ENCODE data around the gene RIPOR3. TPM values are rescaled to one million over a fixed set of nuclear protein-coding genes. Genes with fewer than 3 reads are reported as not detected.
A peak's percentile ranks its signal among the peaks of the same experiment; 100 is the strongest.
"Not testable (repeated sequence)": the region's sequence is repeated elsewhere in the genome, so short reads cannot be mapped to it uniquely, and the experiment has no call there.

The RIPOR3 gene
- polyA plus RNA-seq, 1 of the 3 experiments (the other 2 are of a cell fraction) = 1.2 TPM

GRCh38 chr20:50569864-50570836 lies 121.2 kb downstream of the RIPOR3 start:
- Histone ChIP-seq H3K9me2 (no peaks in the 10 kb centered on the region), H4K20me1 (ENCODE audit: insufficient read depth) (peaks cover 28% of the 10 kb centered on the region), H2AFZ (ENCODE audit: low read depth) (no peak overlapping the region), H3K9me3 (no peaks in the 10 kb centered on the region), H3K4me2 (no peak overlapping the region), H3F3A (replicated peaks; ENCODE audit: insufficient read depth) (peaks cover 10% of the 10 kb centered on the region), H3K36me3 (replicated peaks in 1 of 2; ENCODE audit: control insufficient read depth in 1 of 2, insufficient read depth in 2 of 2, low read length in 1 of 2) (peaks cover 17 to 46% of the 10 kb centered on the region in 2 experiments), H3K27ac (ENCODE audit: low read depth in 2 of 2, low read length in 1 of 2) (no peak overlapping the region), H3K4me1 (ENCODE audit: control insufficient read depth in 1 of 2, insufficient read depth in 2 of 2, low read depth in 1 of 2, low read length in 1 of 2) (peaks cover 31 to 34% of the 10 kb centered on the region in 2 experiments), H3K9ac (no peak overlapping the region), H3K4me3 (ENCODE audit: low read depth in 2 of 2, low read length in 1 of 2) (no peak overlapping the region), H3K27me3 (ENCODE audit: insufficient read depth) (no peaks in the 10 kb centered on the region), H3K79me2 (ENCODE audit: insufficient read depth) (peaks cover 26% of the 10 kb centered on the region)
- no peak for DNase-seq
- ChIA-PET CTCF (interaction anchor here (0.6 to 1.3 kb wide), 3 partner anchors 9 to 46 kb away, joined by 3 to 4 read pairs (median 3); no protein-coding TSS in a partner anchor), POLR2A (no interaction called here)
- TF ChIP-seq FOSL2 (IDR thresholded peaks at IDR 0.05; ENCODE audit: borderline replicate concordance, low read depth) (no peak), NFIC (IDR thresholded peaks at IDR 0.05; ENCODE audit: borderline replicate concordance) (no peak), ELF1 (IDR thresholded peaks at IDR 0.05) (no peak), MAX (IDR thresholded peaks at IDR 0.05; ENCODE audit: low read depth) (no peak), EZH2phosphoT487 (IDR thresholded peaks at IDR 0.05; ENCODE audit: borderline replicate concordance, low read depth) (no peak), NRF1 (IDR thresholded peaks at IDR 0.05; ENCODE audit: low read depth, low read length) (no peak), IRF3 (IDR thresholded peaks at IDR 0.05; ENCODE audit: low read depth, low read length) (no peak), RCOR1 (IDR thresholded peaks at IDR 0.05; ENCODE audit: low read length) (no peak), RFX5 (IDR thresholded peaks at IDR 0.05; ENCODE audit: low read length) (no peak), EP300 (IDR thresholded peaks at IDR 0.05; ENCODE audit: borderline replicate concordance in 1 of 2, low read depth in 1 of 2, low read length in 1 of 2) (no peak), PBX3 (IDR thresholded peaks at IDR 0.05) (no peak), SMC3 (IDR thresholded peaks at IDR 0.05; ENCODE audit: low read depth, low read length) (peak; percentile 16; the same call in 1 of the 2 replicates), SIN3A (IDR thresholded peaks at IDR 0.05; ENCODE audit: borderline replicate concordance, low read depth, low read length) (no peak), RXRA (IDR thresholded peaks at IDR 0.05; ENCODE audit: borderline replicate concordance, low read depth) (no peak), CTCF (IDR thresholded peaks at IDR 0.05) (peak; percentile 34), POLR2AphosphoS5 (IDR thresholded peaks at IDR 0.05; ENCODE audit: low read depth, low read length) (no peak), CHD2 (IDR thresholded peaks at IDR 0.05; ENCODE audit: low read length, partially characterized antibody) (no peak), MXI1 (IDR thresholded peaks at IDR 0.05; ENCODE audit: low read depth, low read length) (no peak), TAF1 (IDR thresholded peaks at IDR 0.05; ENCODE audit: borderline replicate concordance, low read depth, low read length) (no peak), YY1 (IDR thresholded peaks at IDR 0.05; ENCODE audit: low read depth) (no peak), RAD21 (IDR thresholded peaks at IDR 0.05; ENCODE audit: low read length) (peak; percentile 38), MEF2A (IDR thresholded peaks at IDR 0.05; ENCODE audit: borderline replicate concordance, low read depth) (no peak)
- 95% methylated on average over 10 of the region's 14 CpGs for WGBS (ENCODE audit: low lambda C conversion rate)

- CTCF ChIA-PET = not testable (repeated sequence)
Observed at GRCh38 chr20:50569487-50569863, 121.9 kb downstream of the RIPOR3 start.

More at GRCh38 chr20:50569487-50569863, 121.9 kb downstream of the RIPOR3 start:
- H3K9me3 ChIP-seq; H3K27me3 ChIP-seq (ENCODE audit: insufficient read depth); H3K27ac ChIP-seq (ENCODE audit: low read depth in 2 of 2, low read length in 1 of 2); H3K4me2 ChIP-seq; H2AFZ ChIP-seq (ENCODE audit: low read depth); DNase-seq; H3F3A ChIP-seq (replicated peaks; ENCODE audit: insufficient read depth); POLR2A ChIA-PET; H3K9me2 ChIP-seq; H3K4me3 ChIP-seq (ENCODE audit: low read depth in 2 of 2, low read length in 1 of 2); H3K9ac ChIP-seq: not testable (repeated sequence)
- 94% methylated on average over 7 of the region's 7 CpGs for WGBS (ENCODE audit: low lambda C conversion rate)
- peaks cover 31% of the 10 kb centered on the region in 2 experiments for H3K4me1 ChIP-seq (ENCODE audit: control insufficient read depth in 1 of 2, insufficient read depth in 2 of 2, low read depth in 1 of 2, low read length in 1 of 2)
- H3K36me3 ChIP-seq (replicated peaks in 1 of 2; ENCODE audit: control insufficient read depth in 1 of 2, insufficient read depth in 2 of 2, low read length in 1 of 2) = peaks cover 18 to 43% of the 10 kb centered on the region in 2 experiments
- peaks cover 29% of the 10 kb centered on the region for H3K79me2 ChIP-seq (ENCODE audit: insufficient read depth)
- peaks cover 28% of the 10 kb centered on the region for H4K20me1 ChIP-seq (ENCODE audit: insufficient read depth)

Data from SK-N-SH (cell line).